H1 (cell line): Measurements from ENCODE around the gene CRHR2. TPM values are rescaled to one million over a fixed set of nuclear protein-coding genes. Genes with fewer than 3 reads are reported as not detected.

Source experiments
- CTCF ChIA-PET: fragments of 300-600 bp; sonication (Branson Sonifier 250); formaldehyde crosslinking; loops from one replicate; lab custom pipeline; 2021; ENCODE audit not compliant: partially characterized antibody; lab: Charles Lee
- POLR2A ChIA-PET: fragments of 300-600 bp; sonication (Branson Sonifier 250); formaldehyde crosslinking; loops from one replicate; lab custom pipeline; 2021; ENCODE audit warnings: inconsistent platforms; ENCODE audit not compliant: partially characterized antibody; lab: Charles Lee
- DNase-seq, 2 experiments: peaks; one replicate each; pipeline versions ENCODE4 v3.0.0 to v3.0.0-alpha.2; 2010 to 2022; ENCODE audit warnings: low spot score in 2 of 2, low read depth in 1 of 2, mixed read lengths in 1 of 2
- FAIRE-seq: peaks from 2 replicates; lab custom pipeline; 2011; peaks lifted over from hg19 to GRCh38; lab: Jason Lieb, UNC
- H2AFZ ChIP-seq: 2 replicates; pipeline ENCODE4 v1.8.1; 2012; ENCODE audit warnings: low read length, inconsistent platforms
- H2AK5ac ChIP-seq: 2 replicates; pipeline ENCODE4 v1.6.1; 2013; ENCODE audit warnings: low read depth, low read length
- H2BK120ac ChIP-seq: replicated peaks from 2 replicates; pipeline ENCODE3; 2013; ENCODE audit warnings: low read depth, low read length, inconsistent platforms
- H2BK12ac ChIP-seq: 2 replicates; pipeline ENCODE4 v1.6.1; 2013; ENCODE audit warnings: low read depth, low read length
- H2BK15ac ChIP-seq: 2 replicates; pipeline ENCODE4 v1.6.1; 2013; ENCODE audit warnings: low read length
- H2BK20ac ChIP-seq: 2 replicates; pipeline ENCODE4 v1.6.1; 2013; ENCODE audit warnings: low read length
- H2BK5ac ChIP-seq: 2 replicates; pipeline ENCODE4 v1.6.1; 2013; ENCODE audit warnings: low read depth, low read length
- H3K14ac ChIP-seq: 2 replicates; pipeline ENCODE4 v1.6.1; 2013; ENCODE audit warnings: inconsistent platforms; ENCODE audit not compliant: insufficient read length
- H3K18ac ChIP-seq: 2 replicates; pipeline ENCODE4 v1.6.1; 2013; ENCODE audit warnings: low read length; ENCODE audit errors: extremely low read depth
- H3K23ac ChIP-seq: 2 replicates; pipeline ENCODE4 v1.6.1; 2013; ENCODE audit warnings: inconsistent platforms; ENCODE audit not compliant: insufficient read length
- H3K23me2 ChIP-seq: 2 replicates; pipeline ENCODE4 v1.6.1; 2013; ENCODE audit warnings: low read depth, low read length
- H3K27ac ChIP-seq: 2 replicates; pipeline ENCODE4 v1.6.1; 2011; ENCODE audit warnings: low read depth, low read length, inconsistent platforms
- H3K27me3 ChIP-seq, 4 experiments: replicated peaks in 1 of 4; 1 replicate in 1 of 4; 2 replicates in 3 of 4; pipeline versions ENCODE4 v1.6.1 to v1.8.1; 2011 to 2013; ENCODE audit warnings: low read length in 3 of 4, mild to moderate bottlenecking in 3 of 4, inconsistent platforms in 2 of 4, mixed read lengths in 2 of 4, moderate library complexity in 1 of 4; ENCODE audit not compliant: control insufficient read depth in 3 of 4, insufficient read depth in 3 of 4; ENCODE audit errors: extremely low read depth in 1 of 4
- H3K36me3 ChIP-seq, 4 experiments: 2 replicates each; pipeline versions ENCODE4 v1.6.1 to v1.8.1; 2011 to 2013; ENCODE audit warnings: mild to moderate bottlenecking in 4 of 4, low read length in 3 of 4, moderate library complexity in 2 of 4, control low read depth in 1 of 4, inconsistent platforms in 1 of 4; ENCODE audit not compliant: insufficient read depth in 4 of 4, control insufficient read depth in 2 of 4
- H3K4ac ChIP-seq: replicated peaks from 2 replicates; pipeline ENCODE3; 2013; ENCODE audit warnings: low read length, low read depth, mixed read lengths, inconsistent platforms; ENCODE audit not compliant: insufficient read length
- H3K4me1 ChIP-seq, 4 experiments: replicated peaks in 1 of 4; 1 replicate in 1 of 4; 2 replicates in 3 of 4; pipeline versions ENCODE4 v1.6.1 to v1.8.1; 2011 to 2013; ENCODE audit warnings: low read length in 3 of 4, inconsistent platforms in 2 of 4, mixed read lengths in 1 of 4; ENCODE audit not compliant: insufficient read depth in 4 of 4, control insufficient read depth in 3 of 4
- H3K4me2 ChIP-seq, 2 experiments: 2 replicates each; pipeline versions ENCODE4 v1.6.1 to v1.8.1; 2011 to 2013; ENCODE audit warnings: low read depth in 2 of 2, low read length in 2 of 2, control low read depth in 1 of 2, inconsistent platforms in 1 of 2, mild to moderate bottlenecking in 1 of 2; ENCODE audit not compliant: insufficient read depth in 1 of 2
- H3K4me3 ChIP-seq, 4 experiments: fragments of 200-600, 300-600 bp in 1 of 4; sonication (generic), shearing (Covaris generic), sonication (Bioruptor Twin) in 1 of 4; 2 replicates each; pipeline versions ENCODE4 v1.5.1 to v1.8.1; 2011 to 2016; ENCODE audit warnings: low read length in 4 of 4, low read depth in 3 of 4, control low read depth in 2 of 4, inconsistent platforms in 2 of 4, mild to moderate bottlenecking in 2 of 4, mixed read lengths in 1 of 4, moderate library complexity in 1 of 4; ENCODE audit not compliant: insufficient read depth in 2 of 4; ENCODE audit errors: extremely low read depth in 1 of 4
- H3K56ac ChIP-seq: replicated peaks from 2 replicates; pipeline ENCODE3; 2013; ENCODE audit warnings: low read depth, mild to moderate bottlenecking, mixed read lengths, low read length, inconsistent platforms; ENCODE audit not compliant: insufficient read length
- H3K79me1 ChIP-seq: 2 replicates; pipeline ENCODE4 v1.6.1; 2013; ENCODE audit warnings: low read depth, low read length, control low read depth
- H3K79me2 ChIP-seq, 2 experiments: 2 replicates each; pipeline versions ENCODE4 v1.6.1 to v1.8.1; 2012 to 2013; ENCODE audit warnings: low read length in 2 of 2, mild to moderate bottlenecking in 2 of 2, inconsistent platforms in 1 of 2; ENCODE audit not compliant: insufficient read depth in 2 of 2, control insufficient read depth in 1 of 2
- H3K9ac ChIP-seq, 4 experiments: replicated peaks in 1 of 4; 1 replicate in 1 of 4; 2 replicates in 3 of 4; pipeline versions ENCODE4 v1.6.1 to v1.8.1; 2011 to 2013; ENCODE audit warnings: low read depth in 3 of 4, low read length in 3 of 4, control low read depth in 2 of 4, mild to moderate bottlenecking in 2 of 4, moderate library complexity in 2 of 4, inconsistent platforms in 1 of 4; ENCODE audit errors: extremely low read depth in 1 of 4
- H3K9me3 ChIP-seq, 2 experiments: 2 replicates each; pipeline versions ENCODE4 v1.6.1 to v1.8.1; 2012 to 2013; ENCODE audit warnings: mild to moderate bottlenecking in 2 of 2, moderate library complexity in 2 of 2, control low read depth in 1 of 2, inconsistent platforms in 1 of 2, low read depth in 1 of 2, low read length in 1 of 2, mixed read lengths in 1 of 2; ENCODE audit not compliant: insufficient read depth in 2 of 2
- H4K20me1 ChIP-seq, 2 experiments: replicated peaks in 1 of 2; 2 replicates each; pipeline versions ENCODE3 to v1.8.1; 2011 to 2013; ENCODE audit warnings: inconsistent platforms in 2 of 2, low read length in 2 of 2, mild to moderate bottlenecking in 1 of 2; ENCODE audit not compliant: insufficient read depth in 2 of 2, control insufficient read depth in 1 of 2
- H4K5ac ChIP-seq: 2 replicates; pipeline ENCODE4 v1.6.1; 2013; ENCODE audit warnings: low read length, low read depth, mixed read lengths, inconsistent platforms; ENCODE audit not compliant: insufficient read length
- H4K8ac ChIP-seq: 2 replicates; pipeline ENCODE4 v1.8.0; 2013; ENCODE audit warnings: mild to moderate bottlenecking, moderate library complexity, low read length, inconsistent platforms; ENCODE audit not compliant: insufficient read depth; ENCODE audit errors: extremely low read depth
- H4K91ac ChIP-seq: replicated peaks from 2 replicates; pipeline ENCODE3; 2013; ENCODE audit warnings: low read length, mixed read lengths, inconsistent platforms; ENCODE audit not compliant: insufficient read length
- NANOG ChIP-seq: IDR thresholded peaks from 2 replicates; pipeline ENCODE4 v1.6.1; 2011; ENCODE audit warnings: low read length, low read depth, mild to moderate bottlenecking, inconsistent platforms; ENCODE audit not compliant: insufficient read depth, poor library complexity, severe bottlenecking
- RNF2 ChIP-seq: fragments of 200-900, 300-1000 bp; sonication (generic); IDR thresholded peaks from 2 replicates; pipeline ENCODE4 v1.7.1; 2016; ENCODE audit warnings: borderline replicate concordance, low read depth, mild to moderate bottlenecking, antibody characterized with exemption, low read length; ENCODE audit not compliant: poor library complexity, severe bottlenecking; ENCODE audit errors: missing control alignments
- TAF7 ChIP-seq: optimal IDR thresholded peaks from 2 replicates; pipeline ENCODE3; 2011; ENCODE audit warnings: low read depth, mild to moderate bottlenecking, inconsistent platforms, low read length, moderate library complexity, borderline replicate concordance
- WGBS, 2 experiments: shearing (Covaris generic) in 1 of 2; methylation state at CpG; one replicate each; pipeline versions ENCODE4 v1.1.6 to v1.1.7; 2013 to 2015; ENCODE audit warnings: low lambda C conversion rate in 2 of 2, mixed read lengths in 2 of 2, inconsistent platforms in 1 of 2, low coverage in 1 of 2, missing lambda C conversion rate in 1 of 2; ENCODE audit not compliant: insufficient replicate concordance in 2 of 2, insufficient coverage in 1 of 2, insufficient read length in 1 of 2; ENCODE audit errors: extremely low coverage in 1 of 2, missing lambda C conversion rate in 1 of 2; 5-methylcytosine and 5-hydroxymethylcytosine counted together
- polyA plus RNA-seq, 7 experiments: library from polyadenylated mRNA; depleted of rRNA in 3 of 7; stranded (reverse) in 5 of 7; unstranded in 2 of 7; fragments of >200 nt in 5 of 7; fragments of 200-250 nt in 2 of 7; gene quantifications; 1 replicate in 5 of 7; 2 replicates in 1 of 7; 4 replicates in 1 of 7; pipeline versions ENCODE4 v1.2.1 to v1.2.3, GENCODE V29; 2011 to 2013; ENCODE audit warnings: missing spikeins in 2 of 7, mixed read lengths in 2 of 7
- total RNA-seq: library from RNA; stranded (reverse); fragmentation: NEBNext Ultra II Directional; extraction: Animal tissue kit (Norgen Biotek cat#: 25700); gene quantifications from 2 replicates; pipeline ENCODE4 v1.2.1, GENCODE V29; 2021
- TF ChIP-seq, protein P1 (sequence below): IDR thresholded peaks from 2 replicates; pipeline ENCODE4 v1.6.1; 2012; ENCODE audit warnings: inconsistent platforms

CRHR2 gene
- total and polyA plus RNA-seq, 2 of the 8 experiments (the other 6 are each of a cell fraction or from before 2014, with no cell fraction given), result 0.37 to 1.3 TPM

- Histone ChIP-seq H3K27ac (no peak overlapping the region), H4K91ac (no peak overlapping the region)
- 89% methylated on average over 1 of the region's 1 CpG; no CpG with 5 or more reads in 1 of the 2 experiments for WGBS, 2 experiments
Measured at GRCh38 chr7:30634193-30634626, 48.0 kb downstream of the CRHR2 start.

More at GRCh38 chr7:30634193-30634626, 48.0 kb downstream of the CRHR2 start:
- no peak overlapping the region for H4K5ac ChIP-seq
- H4K8ac ChIP-seq, result no peak overlapping the region
- no peak overlapping the region for H2BK120ac ChIP-seq
- CTCF ChIA-PET, result interaction anchor here (0.7 to 1.9 kb wide), 3 partner anchors 48 to 106 kb away, joined by 3 to 9 read pairs (median 3); partner anchors contain the start of gene CRHR2
- no peaks in the 10 kb centered on the region for H3K4me1 ChIP-seq
- TF ChIP-seq, protein P1, sequence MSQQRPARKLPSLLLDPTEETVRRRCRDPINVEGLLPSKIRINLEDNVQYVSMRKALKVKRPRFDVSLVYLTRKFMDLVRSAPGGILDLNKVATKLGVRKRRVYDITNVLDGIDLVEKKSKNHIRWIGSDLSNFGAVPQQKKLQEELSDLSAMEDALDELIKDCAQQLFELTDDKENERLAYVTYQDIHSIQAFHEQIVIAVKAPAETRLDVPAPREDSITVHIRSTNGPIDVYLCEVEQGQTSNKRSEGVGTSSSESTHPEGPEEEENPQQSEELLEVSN, result no peak
- TF ChIP-seq NANOG, result no peak
- TF ChIP-seq RNF2, result no peak
- no peak for TF ChIP-seq TAF7
- H3K9ac ChIP-seq, result no peak overlapping the region
- H3K36me3 ChIP-seq, result peaks cover 26 to 70% (median 55%) of the 10 kb centered on the region in 4 experiments
- no peaks in the 10 kb centered on the region; the same call in 1 of the 2 replicates for H3K79me1 ChIP-seq
- no peak overlapping the region for H2AK5ac ChIP-seq
- POLR2A ChIA-PET, result interaction anchor here (1.0 to 13.7 kb wide), 8 partner anchors 9 to 31 kb away, joined by 3 to 217 read pairs (median 11); no protein-coding TSS in a partner anchor
- H2BK15ac ChIP-seq, result no peak overlapping the region
- H2BK20ac ChIP-seq, result no peak overlapping the region
- H2BK5ac ChIP-seq, result no peak overlapping the region
- DNase-seq (no peak), FAIRE-seq (no peak)
- no peaks in the 10 kb centered on the region for H3K9me3 ChIP-seq
- no peaks in the 10 kb centered on the region; the same call in 1 of the 2 replicates for H3K23me2 ChIP-seq
- no peak overlapping the region for H3K4ac ChIP-seq
- no peaks in the 10 kb centered on the region for H3K27me3 ChIP-seq
- H3K23ac ChIP-seq, result no peak overlapping the region
- H2AFZ ChIP-seq, result no peak overlapping the region
- H2BK12ac ChIP-seq, result no peak overlapping the region
- H3K14ac ChIP-seq, result no peak overlapping the region
- no peaks in the 10 kb centered on the region; a peak in 1 of 4 replicates for H3K79me2 ChIP-seq
- no peak overlapping the region for H3K4me2 ChIP-seq
- no peak overlapping the region for H3K56ac ChIP-seq
- H3K4me3 ChIP-seq, result no peak overlapping the region
- peaks cover 2 to 8% of the 10 kb centered on the region in 2 experiments for H4K20me1 ChIP-seq
- no peak overlapping the region for H3K18ac ChIP-seq
